Measurements from ENCODE around the gene LIPA. TPM values are rescaled to one million over a fixed set of nuclear protein-coding genes. Genes with fewer than 3 reads are reported as not detected.
"Not testable (repeated sequence)": the region's sequence is repeated elsewhere in the genome, so short reads cannot be mapped to it uniquely, and the experiment has no call there.

LIPA gene
- total RNA-seq, 1 donor from 2014 or later, result 44.1 TPM

GRCh38 chr10:89202033-89202425, 49.5 kb downstream of the LIPA start:
- no peak for DNase-seq (ENCODE audit: low spot score)
- H3K9me3 Mint-ChIP-seq (ENCODE audit: low read depth), result no peaks in the 10 kb centered on the region

GRCh38 chr10:89201345-89202032, 50.1 kb downstream of the LIPA start:
- no peak for TF ChIP-seq CTCF (IDR thresholded peaks at IDR 0.05)
- no peak for DNase-seq (ENCODE audit: low spot score)
- Mint-ChIP-seq H3K27ac (ENCODE audit: unreplicated experiment) (no peak overlapping the region), H3K4me1 (ENCODE audit: low read depth) (peaks cover 10% of the 10 kb centered on the region), H3K4me3 (ENCODE audit: unreplicated experiment) (no peak overlapping the region), H3K36me3 (ENCODE audit: low read depth) (no peaks in the 10 kb centered on the region), H3K27me3 (ENCODE audit: low read depth) (peaks cover 14% of the 10 kb centered on the region), H3K9me3 (ENCODE audit: low read depth) (no peaks in the 10 kb centered on the region)

More at GRCh38 chr10:89202033-89202425, 49.5 kb downstream of the LIPA start:
- Mint-ChIP-seq H3K36me3 (ENCODE audit: low read depth) (no peaks in the 10 kb centered on the region), H3K4me3 (ENCODE audit: unreplicated experiment) (no peak overlapping the region), H3K27ac (ENCODE audit: unreplicated experiment) (no peak overlapping the region), H3K27me3 (ENCODE audit: low read depth) (peaks cover 19% of the 10 kb centered on the region), H3K4me1 (ENCODE audit: low read depth) (peaks cover 15% of the 10 kb centered on the region)
- no peak for TF ChIP-seq CTCF (IDR thresholded peaks at IDR 0.05)

- Mint-ChIP-seq H3K36me3 (ENCODE audit: low read depth) (no peaks in the 10 kb centered on the region), H3K27me3 (ENCODE audit: low read depth) (peaks cover 21% of the 10 kb centered on the region), H3K4me3 (ENCODE audit: unreplicated experiment) (no peak overlapping the region), H3K9me3 (ENCODE audit: low read depth) (no peaks in the 10 kb centered on the region), H3K27ac (ENCODE audit: unreplicated experiment) (no peak overlapping the region), H3K4me1 (ENCODE audit: low read depth) (no peaks in the 10 kb centered on the region)
- TF ChIP-seq CTCF (IDR thresholded peaks at IDR 0.05), result no peak
- no peak for DNase-seq (ENCODE audit: low spot score)
Observed at GRCh38 chr10:89197473-89197872, 54.1 kb downstream of the LIPA start.

GRCh38 chr10:89191301-89191700, 60.3 kb downstream of the LIPA start:
- not testable (repeated sequence) for H3K9me3 Mint-ChIP-seq (ENCODE audit: low read depth); H3K4me1 Mint-ChIP-seq (ENCODE audit: low read depth); DNase-seq (ENCODE audit: low spot score); H3K36me3 Mint-ChIP-seq (ENCODE audit: low read depth); H3K4me3 Mint-ChIP-seq (ENCODE audit: unreplicated experiment); H3K27ac Mint-ChIP-seq (ENCODE audit: unreplicated experiment)
- H3K27me3 Mint-ChIP-seq (ENCODE audit: low read depth), result peaks cover 39% of the 10 kb centered on the region

- TF ChIP-seq CTCF (IDR thresholded peaks at IDR 0.05), result no peak
- DNase-seq (ENCODE audit: low spot score), result no peak
- H3K27me3 Mint-ChIP-seq (ENCODE audit: low read depth), result peaks cover 48% of the 10 kb centered on the region
- no peaks in the 10 kb centered on the region for H3K36me3 Mint-ChIP-seq (ENCODE audit: low read depth)
- H3K27ac Mint-ChIP-seq (ENCODE audit: unreplicated experiment), result no peak overlapping the region
- peaks cover 7% of the 10 kb centered on the region for H3K9me3 Mint-ChIP-seq (ENCODE audit: low read depth)
- H3K4me3 Mint-ChIP-seq (ENCODE audit: unreplicated experiment), result no peak overlapping the region
- H3K4me1 Mint-ChIP-seq (ENCODE audit: low read depth), result no peaks in the 10 kb centered on the region
Observed at GRCh38 chr10:89189211-89189734, 62.3 kb downstream of the LIPA start.

- H3K27ac Mint-ChIP-seq (ENCODE audit: unreplicated experiment), result no peak overlapping the region
- H3K27me3 Mint-ChIP-seq (ENCODE audit: low read depth), result peaks cover 30% of the 10 kb centered on the region
- no peak for DNase-seq (ENCODE audit: low spot score)
Observed at GRCh38 chr10:89185658-89186057, 65.9 kb downstream of the LIPA start.

More at GRCh38 chr10:89185658-89186057, 65.9 kb downstream of the LIPA start:
- no peak overlapping the region for H3K4me3 Mint-ChIP-seq (ENCODE audit: unreplicated experiment)
- TF ChIP-seq CTCF (IDR thresholded peaks at IDR 0.05), result no peak
- no peaks in the 10 kb centered on the region for H3K36me3 Mint-ChIP-seq (ENCODE audit: low read depth)
- H3K4me1 Mint-ChIP-seq (ENCODE audit: low read depth), result no peaks in the 10 kb centered on the region
- peaks cover 7% of the 10 kb centered on the region for H3K9me3 Mint-ChIP-seq (ENCODE audit: low read depth)
